Astrocyte (in vitro differentiated cells and primary cell): ENCODE data around the gene MTCL3.

ENCODE experiments used
- CTCF ChIP-seq: IDR thresholded peaks from 2 replicates; pipeline ENCODE4 v1.5.1; 2011; ENCODE audit warnings: low read depth, mild to moderate bottlenecking, inconsistent platforms, low read length, moderate library complexity; ENCODE audit not compliant: insufficient read depth
- EZH2 ChIP-seq: IDR thresholded peaks from 2 replicates; pipeline ENCODE4 v1.6.1; 2012; ENCODE audit warnings: mild to moderate bottlenecking, low read length, inconsistent platforms; ENCODE audit not compliant: insufficient read depth

GRCh38 chr6:127464881-127465459 lies 54.2 kb downstream of the MTCL3 start:
- TF ChIP-seq CTCF, result peak; percentile 95
- no peak for TF ChIP-seq EZH2
